Measurements from ENCODE around the gene ELMOD3. TPM values are rescaled to one million over a fixed set of nuclear protein-coding genes. Genes with fewer than 3 reads are reported as not detected.
"Not testable (repeated sequence)": the region's sequence is repeated elsewhere in the genome, so short reads cannot be mapped to it uniquely, and the experiment has no call there.

Gene ELMOD3
- total RNA-seq, 1 donor from 2014 or later: 22.3 TPM

DNA sequence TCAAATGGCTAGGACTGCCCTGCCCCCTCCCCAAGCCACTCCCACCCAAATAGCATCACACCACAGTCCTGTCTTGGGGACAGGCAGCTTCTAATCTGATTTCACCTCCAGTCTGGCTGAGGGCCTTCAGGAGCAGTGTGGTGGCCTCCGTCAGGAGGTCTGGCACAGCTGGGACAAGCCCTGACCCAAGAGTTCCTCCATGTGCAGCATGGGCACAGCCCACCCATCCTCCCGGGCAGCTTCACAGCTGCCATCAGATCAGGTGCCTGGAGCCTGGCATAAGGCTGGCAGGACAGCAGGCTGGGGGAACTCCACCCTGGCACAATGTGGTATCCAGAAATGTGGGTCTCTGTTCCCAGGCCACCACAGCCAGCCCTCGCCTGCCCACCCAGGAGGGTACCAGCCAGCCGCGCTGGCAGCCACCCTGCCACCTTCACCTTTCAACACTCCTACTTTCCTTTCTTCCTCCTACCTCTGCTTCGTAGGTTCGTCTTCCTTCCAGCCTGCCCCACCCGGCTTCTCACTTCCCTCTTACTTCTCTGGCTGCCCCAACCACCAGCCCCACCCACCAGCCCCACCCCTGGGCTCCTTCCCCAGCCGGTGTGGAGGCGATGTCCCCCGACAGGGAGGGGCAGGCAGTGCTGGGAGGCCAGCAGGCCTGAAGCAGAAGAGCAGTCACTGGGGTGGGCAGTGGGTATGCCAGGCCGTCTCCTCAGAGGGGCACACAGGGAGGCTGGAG lies 55.4 kb downstream of the ELMOD3 start, which contains the start of gene CAPG:
CAPG (minus strand) TSS at position 522 of the 739 bp plus-strand sequence. CDS start 8,221 bp downstream, outside the sequence.
- DNase-seq (ENCODE audit: low read depth): no peak
- Histone ChIP-seq H3K4me3 (ENCODE audit: low read depth, low read length) (no peak within 1 kb of the TSS), H3K36me3 (ENCODE audit: control insufficient read depth, insufficient read depth, low read length) (no peaks in the 10 kb centered on the region), H3K27me3 (ENCODE audit: control insufficient read depth, insufficient read depth, low read length) (no peaks in the 10 kb centered on the region)
- TF ChIP-seq, protein P1, sequence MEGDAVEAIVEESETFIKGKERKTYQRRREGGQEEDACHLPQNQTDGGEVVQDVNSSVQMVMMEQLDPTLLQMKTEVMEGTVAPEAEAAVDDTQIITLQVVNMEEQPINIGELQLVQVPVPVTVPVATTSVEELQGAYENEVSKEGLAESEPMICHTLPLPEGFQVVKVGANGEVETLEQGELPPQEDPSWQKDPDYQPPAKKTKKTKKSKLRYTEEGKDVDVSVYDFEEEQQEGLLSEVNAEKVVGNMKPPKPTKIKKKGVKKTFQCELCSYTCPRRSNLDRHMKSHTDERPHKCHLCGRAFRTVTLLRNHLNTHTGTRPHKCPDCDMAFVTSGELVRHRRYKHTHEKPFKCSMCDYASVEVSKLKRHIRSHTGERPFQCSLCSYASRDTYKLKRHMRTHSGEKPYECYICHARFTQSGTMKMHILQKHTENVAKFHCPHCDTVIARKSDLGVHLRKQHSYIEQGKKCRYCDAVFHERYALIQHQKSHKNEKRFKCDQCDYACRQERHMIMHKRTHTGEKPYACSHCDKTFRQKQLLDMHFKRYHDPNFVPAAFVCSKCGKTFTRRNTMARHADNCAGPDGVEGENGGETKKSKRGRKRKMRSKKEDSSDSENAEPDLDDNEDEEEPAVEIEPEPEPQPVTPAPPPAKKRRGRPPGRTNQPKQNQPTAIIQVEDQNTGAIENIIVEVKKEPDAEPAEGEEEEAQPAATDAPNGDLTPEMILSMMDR (IDR thresholded peaks at IDR 0.05; ENCODE audit: insufficient read depth, low read length, poor library complexity, severe bottlenecking): no peak

DNA sequence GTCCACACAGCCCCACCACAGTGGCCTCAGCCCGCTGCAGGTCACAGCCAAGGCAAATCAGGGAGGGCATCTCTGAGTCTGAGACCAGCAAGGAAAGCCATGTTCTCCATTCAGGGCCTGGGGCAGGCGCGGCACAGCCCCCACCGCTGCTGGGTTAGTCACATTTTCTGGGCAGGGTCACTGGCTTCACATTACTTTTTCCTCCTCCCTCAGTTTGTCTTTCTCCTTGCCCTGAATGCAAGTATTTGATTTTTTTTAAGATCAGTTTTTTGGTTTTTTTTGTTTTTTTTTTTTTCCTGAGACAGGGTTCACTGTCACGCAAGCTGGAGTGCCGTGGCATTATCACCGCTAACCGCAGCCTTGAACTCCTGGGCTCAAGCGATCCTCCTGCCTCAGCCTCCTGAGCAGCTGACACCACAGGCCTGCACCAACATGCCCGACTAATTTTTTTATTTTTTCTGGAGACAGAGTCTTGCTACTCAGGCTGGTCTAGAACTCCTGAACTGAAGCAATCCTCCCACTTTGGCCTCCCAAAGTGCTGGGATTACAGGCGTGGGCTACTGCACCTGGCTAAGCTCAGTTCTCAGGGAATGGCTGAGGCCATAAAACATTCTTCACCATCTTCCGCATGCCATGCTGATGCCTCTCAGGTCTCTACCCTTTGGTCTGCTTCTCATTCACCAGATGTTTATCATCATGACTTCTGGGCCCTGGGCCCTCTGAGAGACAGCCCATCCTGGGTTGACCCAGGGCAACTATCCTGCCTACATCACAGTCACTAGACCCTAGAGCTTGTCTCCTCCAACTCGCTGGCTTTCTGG lies 56.2 kb downstream of the ELMOD3 start:
- Histone ChIP-seq H3K27me3 (ENCODE audit: control insufficient read depth, insufficient read depth, low read length) (no peaks in the 10 kb centered on the region), H3K36me3 (ENCODE audit: control insufficient read depth, insufficient read depth, low read length) (no peaks in the 10 kb centered on the region), H3K4me3 (ENCODE audit: low read depth, low read length) (no peak overlapping the region)
- TF ChIP-seq, protein P1 (IDR thresholded peaks at IDR 0.05; ENCODE audit: insufficient read depth, low read length, poor library complexity, severe bottlenecking): no peak
- DNase-seq (ENCODE audit: low read depth): no peak

DNA sequence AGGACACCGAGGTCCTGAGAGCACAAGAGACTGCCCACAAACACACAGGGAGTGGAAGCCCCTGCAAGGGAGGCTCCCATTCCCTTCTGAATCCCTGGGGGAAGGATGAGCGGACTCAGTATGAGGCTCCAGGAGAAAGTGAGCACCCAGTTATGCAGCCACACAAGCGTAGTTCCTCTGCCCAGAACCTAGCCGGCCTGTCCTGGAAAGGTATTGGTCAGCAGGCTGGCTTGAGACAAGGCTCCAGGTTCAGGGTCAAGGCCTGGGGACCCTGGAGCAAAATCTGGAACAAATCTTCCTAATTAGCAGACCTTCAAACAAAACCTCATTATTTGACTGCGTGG lies 56.8 kb downstream of the ELMOD3 start:
- no peaks in the 10 kb centered on the region for H3K27me3 ChIP-seq (ENCODE audit: control insufficient read depth, insufficient read depth, low read length)
- no peak for DNase-seq (ENCODE audit: low read depth)
- H3K4me3 ChIP-seq (ENCODE audit: low read depth, low read length): no peak overlapping the region
- TF ChIP-seq, protein P1 (IDR thresholded peaks at IDR 0.05; ENCODE audit: insufficient read depth, low read length, poor library complexity, severe bottlenecking): no peak
- H3K36me3 ChIP-seq (ENCODE audit: control insufficient read depth, insufficient read depth, low read length): no peaks in the 10 kb centered on the region

DNA sequence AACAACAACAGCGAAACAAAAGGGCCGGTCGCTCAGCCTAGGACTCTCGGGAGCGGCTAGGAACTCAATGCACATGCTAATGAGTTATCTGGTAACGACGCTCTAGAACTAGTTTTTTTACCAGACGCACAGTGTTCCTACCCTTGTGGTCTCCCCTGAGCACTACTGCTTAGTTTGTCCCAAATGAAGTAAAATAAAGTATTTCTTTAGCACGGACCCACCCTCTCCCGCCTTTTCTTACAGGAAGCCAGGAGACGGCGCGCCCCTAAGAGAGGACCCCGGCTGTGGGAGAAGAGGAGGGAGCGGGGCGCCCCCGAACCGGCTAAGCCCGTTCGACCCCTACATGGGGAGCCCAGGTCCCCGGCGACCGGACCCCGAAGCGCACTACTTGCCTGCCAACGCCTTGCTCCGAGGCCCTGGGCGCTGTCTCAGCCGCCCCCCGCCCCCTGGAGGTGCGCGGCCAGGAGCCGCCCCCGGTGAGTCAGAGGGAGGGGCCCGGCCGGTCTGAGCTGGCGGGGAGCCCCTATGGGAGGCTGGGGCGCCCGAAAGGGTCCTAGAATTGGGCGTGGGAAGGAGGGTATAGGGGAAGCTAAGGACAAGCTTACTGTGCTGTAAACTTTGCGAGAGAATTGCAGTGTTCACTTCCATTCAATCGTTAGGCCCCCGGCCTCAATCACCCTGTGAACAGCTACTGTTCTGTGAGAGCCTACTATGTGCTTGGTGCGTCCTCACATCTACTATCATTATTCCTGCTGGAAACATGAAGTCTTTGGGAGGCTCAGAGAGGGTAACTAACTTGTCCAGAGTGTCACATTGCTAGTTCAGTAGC lies 59.2 kb downstream of the ELMOD3 start:
- no peak for DNase-seq (ENCODE audit: low read depth)
- TF ChIP-seq, protein P1 (IDR thresholded peaks at IDR 0.05; ENCODE audit: insufficient read depth, low read length, poor library complexity, severe bottlenecking): no peak
- Histone ChIP-seq H3K36me3 (ENCODE audit: control insufficient read depth, insufficient read depth, low read length) (no peaks in the 10 kb centered on the region), H3K27me3 (ENCODE audit: control insufficient read depth, insufficient read depth, low read length) (no peaks in the 10 kb centered on the region), H3K4me3 (ENCODE audit: low read depth, low read length) (peak overlapping the region; percentile 59)

DNA sequence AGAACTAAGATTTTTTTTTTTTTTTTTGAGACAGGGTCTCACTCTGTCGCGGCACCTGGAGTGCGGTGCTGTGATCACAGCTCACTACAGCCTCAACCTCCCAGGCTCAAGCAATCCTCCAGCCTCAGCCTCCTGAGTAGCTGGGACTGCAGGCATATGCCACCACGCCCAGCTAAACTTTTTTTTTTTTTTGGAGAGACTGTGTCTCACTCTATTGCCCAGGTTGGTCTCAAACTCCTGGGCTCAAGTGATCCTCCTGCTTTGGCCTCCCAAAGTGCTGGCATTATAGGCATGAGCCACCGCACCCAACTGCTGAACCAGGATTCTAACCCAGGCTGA lies 59.8 kb downstream of the ELMOD3 start:
- H3K36me3 ChIP-seq (ENCODE audit: control insufficient read depth, insufficient read depth, low read length); H3K27me3 ChIP-seq (ENCODE audit: control insufficient read depth, insufficient read depth, low read length); H3K4me3 ChIP-seq (ENCODE audit: low read depth, low read length); DNase-seq (ENCODE audit: low read depth): not testable (repeated sequence)

Measured in kidney epithelial cell (primary cell).